Measurements from ENCODE around the gene OR2A7.
"Not testable (repeated sequence)": the region's sequence is repeated elsewhere in the genome, so short reads cannot be mapped to it uniquely, and the experiment has no call there.

The OR2A7 gene

GRCh38 chr7:144269188-144269587 lies 4.6 kb upstream of the OR2A7 start, which contains the start of gene CTAGE8:
Gene CTAGE8, minus strand, starts transcription at chr7:144269288. Its CDS starts 38 bp downstream, at chr7:144269250.
- DNase-seq (ENCODE audit: low read depth); in situ Hi-C loops (cut with HindIII; ENCODE audit: low sequenced_read_pairs); H3K4me3 ChIP-seq (ENCODE audit: low read depth, low read length): not testable (repeated sequence)

- in situ Hi-C loops (cut with HindIII; ENCODE audit: low sequenced_read_pairs), result not testable (repeated sequence)
These were observed 2.5 kb downstream of the OR2A7 start for GRCh38 chr7:144262128-144262527.

GRCh38 chr7:144259067-144259466 lies 5.5 kb downstream of the OR2A7 start:
- in situ Hi-C loops (cut with HindIII; ENCODE audit: low sequenced_read_pairs); H3K4me3 ChIP-seq (ENCODE audit: low read depth, low read length); DNase-seq (ENCODE audit: low read depth): not testable (repeated sequence)

More at GRCh38 chr7:144262128-144262527, 2.5 kb downstream of the OR2A7 start:
- not testable (repeated sequence) for H3K4me3 ChIP-seq (ENCODE audit: low read depth, low read length); DNase-seq (ENCODE audit: low read depth)

GRCh38 chr7:144256112-144256511 lies 8.5 kb downstream of the OR2A7 start:
- DNase-seq (ENCODE audit: low read depth), result no peak
- in situ Hi-C loops (cut with HindIII; ENCODE audit: low sequenced_read_pairs), result no loop called here
- H3K4me3 ChIP-seq (ENCODE audit: low read depth, low read length), result no peak overlapping the region
- no peak for TF ChIP-seq CTCF (IDR thresholded peaks at IDR 0.05; ENCODE audit: low read depth, low read length, missing control alignments)

- in situ Hi-C loops (cut with HindIII; ENCODE audit: low sequenced_read_pairs), result no loop called here
- DNase-seq (ENCODE audit: low read depth), result no peak
- no peak for TF ChIP-seq CTCF (IDR thresholded peaks at IDR 0.05; ENCODE audit: low read depth, low read length, missing control alignments)
- no peak overlapping the region for H3K4me3 ChIP-seq (ENCODE audit: low read depth, low read length)
These were observed 9.1 kb downstream of the OR2A7 start for GRCh38 chr7:144255471-144255897.

- H3K4me3 ChIP-seq (ENCODE audit: low read depth, low read length); DNase-seq (ENCODE audit: low read depth); in situ Hi-C loops (cut with HindIII; ENCODE audit: low sequenced_read_pairs): not testable (repeated sequence)
These were observed 12.3 kb downstream of the OR2A7 start for GRCh38 chr7:144252307-144252706.

GRCh38 chr7:144247674-144248330 lies 16.8 kb downstream of the OR2A7 start:
- DNase-seq (ENCODE audit: low read depth); H3K4me3 ChIP-seq (ENCODE audit: low read depth, low read length); in situ Hi-C loops (cut with HindIII; ENCODE audit: low sequenced_read_pairs): not testable (repeated sequence)

- DNase-seq (ENCODE audit: low read depth); in situ Hi-C loops (cut with HindIII; ENCODE audit: low sequenced_read_pairs); H3K4me3 ChIP-seq (ENCODE audit: low read depth, low read length): not testable (repeated sequence)
These were observed 17.6 kb downstream of the OR2A7 start for GRCh38 chr7:144246967-144247366.

GRCh38 chr7:144245372-144245771 lies 19.2 kb downstream of the OR2A7 start:
- DNase-seq (ENCODE audit: low read depth); H3K4me3 ChIP-seq (ENCODE audit: low read depth, low read length); in situ Hi-C loops (cut with HindIII; ENCODE audit: low sequenced_read_pairs): not testable (repeated sequence)

GRCh38 chr7:144239365-144239764 lies 25.2 kb downstream of the OR2A7 start, which contains the start of gene OR2A42:
Gene OR2A42, minus strand, starts transcription at chr7:144239605. Its CDS starts 6,762 bp downstream, at chr7:144232843.
- DNase-seq (ENCODE audit: low read depth); H3K4me3 ChIP-seq (ENCODE audit: low read depth, low read length); in situ Hi-C loops (cut with HindIII; ENCODE audit: low sequenced_read_pairs): not testable (repeated sequence)

GRCh38 chr7:144238530-144239082 lies 26.0 kb downstream of the OR2A7 start:
- DNase-seq (ENCODE audit: low read depth); in situ Hi-C loops (cut with HindIII; ENCODE audit: low sequenced_read_pairs); H3K4me3 ChIP-seq (ENCODE audit: low read depth, low read length): not testable (repeated sequence)

- H3K4me3 ChIP-seq (ENCODE audit: low read depth, low read length); in situ Hi-C loops (cut with HindIII; ENCODE audit: low sequenced_read_pairs); DNase-seq (ENCODE audit: low read depth): not testable (repeated sequence)
These were observed 31.6 kb downstream of the OR2A7 start for GRCh38 chr7:144233039-144233438.

- H3K4me3 ChIP-seq (ENCODE audit: low read depth, low read length); in situ Hi-C loops (cut with HindIII; ENCODE audit: low sequenced_read_pairs); DNase-seq (ENCODE audit: low read depth): not testable (repeated sequence)
These were observed 33.6 kb downstream of the OR2A7 start for GRCh38 chr7:144231027-144231426.

- in situ Hi-C loops (cut with HindIII; ENCODE audit: low sequenced_read_pairs); H3K4me3 ChIP-seq (ENCODE audit: low read depth, low read length); DNase-seq (ENCODE audit: low read depth): not testable (repeated sequence)
These were observed 35.8 kb downstream of the OR2A7 start for GRCh38 chr7:144228810-144229209.

- H3K4me3 ChIP-seq (ENCODE audit: low read depth, low read length); in situ Hi-C loops (cut with HindIII; ENCODE audit: low sequenced_read_pairs); DNase-seq (ENCODE audit: low read depth): not testable (repeated sequence)
These were observed 37.7 kb downstream of the OR2A7 start for GRCh38 chr7:144226866-144227265.
